HepG2 (cell line): ENCODE results near the gene ABCB10. TPM values are rescaled to one million over a fixed set of nuclear protein-coding genes. Genes with fewer than 3 reads are reported as not detected.
A peak's percentile ranks its signal among the peaks of the same experiment; 100 is the strongest.

ENCODE experiments used
- FOXK1 ChIP-seq: sonication (generic); formaldehyde crosslinking; IDR thresholded peaks from 2 replicates; pipeline ENCODE4 v1.4.0; 2020; ENCODE audit warnings: low read depth, missing genetic modification reagents, borderline replicate concordance
- NFKBIZ ChIP-seq: IDR thresholded peaks from 2 replicates; pipeline ENCODE4 v1.6.1; 2018; ENCODE audit warnings: missing genetic modification reagents, missing compliant biosample characterization
- NONO ChIP-seq, 2 experiments: fragments of 450-650 bp in 1 of 2; sonication (generic) in 1 of 2; formaldehyde crosslinking in 1 of 2; IDR thresholded peaks in 1 of 2; conservative IDR thresholded peaks in 1 of 2; 2 replicates each; pipeline versions ENCODE4 v1.6.1 to v1.8.0; 2017 to 2022; ENCODE audit warnings: mild to moderate bottlenecking in 1 of 2, missing genetic modification reagents in 1 of 2, moderate library complexity in 1 of 2
- POGZ ChIP-seq: sonication (generic); formaldehyde crosslinking; IDR thresholded peaks from 2 replicates; pipeline ENCODE4 v1.4.0; 2020; ENCODE audit warnings: mild to moderate bottlenecking, missing genetic modification reagents
- SP140L ChIP-seq: sonication (generic); formaldehyde crosslinking; IDR thresholded peaks from 2 replicates; pipeline ENCODE4 v1.4.0; 2020; ENCODE audit warnings: missing genetic modification reagents, borderline replicate concordance
- STAG1 ChIP-seq: sonication (generic); formaldehyde crosslinking; IDR thresholded peaks from 2 replicates; pipeline ENCODE4 v1.4.0; 2020; ENCODE audit warnings: missing genetic modification reagents
- TMF1 ChIP-seq: sonication (generic); formaldehyde crosslinking; IDR thresholded peaks from 2 replicates; pipeline ENCODE4 v1.8.1; 2022; ENCODE audit warnings: low read depth, missing genetic modification reagents
- ZBTB3 ChIP-seq: sonication (generic); formaldehyde crosslinking; IDR thresholded peaks from 2 replicates; pipeline ENCODE4 v1.4.0; 2020; ENCODE audit warnings: low read depth, mild to moderate bottlenecking, moderate library complexity, missing genetic modification reagents, borderline replicate concordance
- ZFX ChIP-seq: sonication (generic); formaldehyde crosslinking; IDR thresholded peaks from 2 replicates; pipeline ENCODE4 v1.4.0; 2020; ENCODE audit warnings: mild to moderate bottlenecking, low read depth, missing genetic modification reagents, moderate library complexity
- ZNF333 ChIP-seq: sonication (generic); formaldehyde crosslinking; IDR thresholded peaks from 2 replicates; pipeline ENCODE4 v1.4.0; 2020; ENCODE audit warnings: mild to moderate bottlenecking, missing genetic modification reagents, borderline replicate concordance
- ZNF879 ChIP-seq: sonication (generic); formaldehyde crosslinking; IDR thresholded peaks from 2 replicates; pipeline ENCODE4 v1.8.1; 2023; ENCODE audit warnings: missing genetic modification reagents
- polyA plus RNA-seq, 8 experiments: library from polyadenylated mRNA; depleted of rRNA in 3 of 8; stranded (reverse) in 7 of 8; unstranded in 1 of 8; fragments of >200 nt; fragmentation: Illumina TruSeq in 4 of 8; extraction: Trizol in 4 of 8; gene quantifications; 2 replicates each; pipeline versions ENCODE4 v1.2.1 to v1.2.3, GENCODE V29; 2011 to 2016; ENCODE audit warnings: low read depth in 4 of 8, missing spikeins in 1 of 8, mixed read lengths in 1 of 8; ENCODE audit not compliant: insufficient read depth in 1 of 8
- total RNA-seq, 5 experiments: library from RNA; depleted of rRNA; stranded (reverse); fragments of >200 nt; fragmentation: Illumina TruSeq; extraction: Trizol; gene quantifications; 2 replicates each; pipeline ENCODE4 v1.2.3, GENCODE V29; 2016; ENCODE audit warnings: low read depth in 1 of 5
- TF ChIP-seq, protein P1 (sequence below): sonication (generic); formaldehyde crosslinking; IDR thresholded peaks from 2 replicates; pipeline ENCODE4 v1.4.0; 2020; ENCODE audit warnings: missing genetic modification reagents
- TF ChIP-seq, protein P2 (sequence below): sonication (generic); formaldehyde crosslinking; IDR thresholded peaks from 2 replicates; pipeline ENCODE4 v1.8.1; 2023; ENCODE audit warnings: mild to moderate bottlenecking, missing genetic modification reagents, borderline replicate concordance
- TF ChIP-seq, protein P3 (sequence below): sonication (generic); formaldehyde crosslinking; IDR thresholded peaks from 2 replicates; pipeline ENCODE4 v1.8.1; 2023; ENCODE audit warnings: mild to moderate bottlenecking, inconsistent platforms, moderate library complexity, missing genetic modification reagents, borderline replicate concordance
- TF ChIP-seq, protein P4 (sequence below): sonication (generic); formaldehyde crosslinking; IDR thresholded peaks from 2 replicates; pipeline ENCODE4 v1.5.1; 2020; ENCODE audit warnings: missing genetic modification reagents, mild to moderate bottlenecking, borderline replicate concordance
- TF ChIP-seq, protein P5 (sequence below): fragments of 450-650 bp; IDR thresholded peaks from 2 replicates; pipeline ENCODE4 v1.6.1; 2016
- TF ChIP-seq, protein P6 (sequence below): sonication (generic); formaldehyde crosslinking; conservative IDR thresholded peaks from 2 replicates; pipeline ENCODE4 v1.4.0; 2020; ENCODE audit warnings: missing genetic modification reagents

The ABCB10 gene
- total and polyA plus RNA-seq, 2 of the 13 experiments (the other 11 are each of a cell fraction or from before 2014, with no cell fraction given): 11.2 to 28.9 TPM

DNA sequence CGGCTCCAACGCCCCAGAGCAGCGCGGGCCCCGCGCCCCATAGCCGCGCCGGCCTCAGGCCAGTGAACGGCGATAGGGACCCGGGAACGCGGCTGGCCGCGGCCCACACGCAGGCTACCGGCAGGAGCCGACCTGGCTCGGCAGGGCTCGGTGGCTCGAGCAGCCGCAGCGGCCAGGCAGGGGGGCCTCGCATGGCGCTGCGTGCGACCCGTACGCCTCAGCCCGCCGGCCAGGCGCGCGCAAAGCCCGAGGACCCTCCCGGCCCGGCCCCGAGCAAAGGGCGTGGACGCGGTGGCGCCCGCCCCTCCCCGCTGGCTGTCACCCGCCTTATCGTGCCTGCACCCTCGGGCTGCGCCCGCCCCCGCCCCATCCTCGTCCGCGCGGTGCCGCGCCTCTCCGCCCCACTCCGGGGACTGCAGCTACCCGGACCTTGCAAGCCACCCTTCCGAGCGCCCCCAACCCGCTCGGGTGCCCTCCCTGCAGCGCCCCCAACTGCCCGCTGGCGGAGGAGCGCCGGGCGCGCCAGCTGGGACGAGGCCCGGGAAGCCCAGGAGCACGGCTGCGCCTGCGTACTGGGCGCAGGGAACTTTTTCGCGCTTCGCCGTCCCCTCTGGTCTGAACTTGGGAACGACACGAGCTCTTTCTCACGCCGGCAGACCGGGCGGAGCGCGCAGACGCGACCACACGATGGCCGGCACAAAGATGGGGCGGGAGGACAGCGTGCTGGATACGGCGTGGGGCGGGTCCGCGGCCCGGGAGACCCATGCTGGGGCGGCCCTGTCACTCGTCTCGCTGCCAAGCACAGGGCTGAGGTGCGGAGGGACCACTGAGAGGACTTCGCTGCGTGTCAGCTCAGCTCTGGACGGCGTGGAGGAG lies at the start of gene ABCB10 (continued):
- peak; percentile 78 for TF ChIP-seq ZFX (CRISPR knock-in tag)
- TF ChIP-seq, protein P1, sequence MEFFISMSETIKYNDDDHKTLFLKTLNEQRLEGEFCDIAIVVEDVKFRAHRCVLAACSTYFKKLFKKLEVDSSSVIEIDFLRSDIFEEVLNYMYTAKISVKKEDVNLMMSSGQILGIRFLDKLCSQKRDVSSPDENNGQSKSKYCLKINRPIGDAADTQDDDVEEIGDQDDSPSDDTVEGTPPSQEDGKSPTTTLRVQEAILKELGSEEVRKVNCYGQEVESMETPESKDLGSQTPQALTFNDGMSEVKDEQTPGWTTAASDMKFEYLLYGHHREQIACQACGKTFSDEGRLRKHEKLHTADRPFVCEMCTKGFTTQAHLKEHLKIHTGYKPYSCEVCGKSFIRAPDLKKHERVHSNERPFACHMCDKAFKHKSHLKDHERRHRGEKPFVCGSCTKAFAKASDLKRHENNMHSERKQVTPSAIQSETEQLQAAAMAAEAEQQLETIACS: peak; percentile 91
- TF ChIP-seq FOXK1 (CRISPR knock-in tag): no peak
- TF ChIP-seq, protein P2, sequence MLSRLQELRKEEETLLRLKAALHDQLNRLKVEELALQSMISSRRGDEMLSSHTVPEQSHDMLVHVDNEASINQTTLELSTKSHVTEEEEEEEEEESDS: no peak
- TF ChIP-seq ZBTB3 (CRISPR knock-in tag): 0 out of 2 replicates have a peak, but pooled peaks have one; percentile 62
- no peak for TF ChIP-seq NONO (IDR thresholded peaks at IDR 0.05)
- TF ChIP-seq NONO (CRISPR knock-in tag; conservative IDR thresholded peaks at IDR 0.05): peak; percentile 99
- TF ChIP-seq, protein P3, sequence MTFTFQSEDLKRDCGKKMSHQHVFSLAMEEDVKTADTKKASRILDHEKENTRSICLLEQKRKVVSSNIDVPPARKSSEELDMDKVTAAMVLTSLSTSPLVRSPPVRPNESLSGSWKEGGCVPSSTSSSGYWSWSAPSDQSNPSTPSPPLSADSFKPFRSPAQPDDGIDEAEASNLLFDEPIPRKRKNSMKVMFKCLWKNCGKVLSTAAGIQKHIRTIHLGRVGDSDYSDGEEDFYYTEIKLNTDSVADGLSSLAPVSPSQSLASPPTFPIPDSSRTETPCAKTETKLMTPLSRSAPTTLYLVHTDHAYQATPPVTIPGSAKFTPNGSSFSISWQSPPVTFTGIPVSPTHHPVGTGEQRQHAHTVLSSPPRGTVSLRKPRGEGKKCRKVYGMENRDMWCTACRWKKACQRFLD (CRISPR knock-in tag): peak; percentile 35; the same call in 1 of the 2 replicates
- TF ChIP-seq STAG1: peak; percentile 49
- peak; percentile 34; the same call in 1 of the 2 replicates for TF ChIP-seq TMF1
- TF ChIP-seq ZNF879 (CRISPR knock-in tag): no peak
- TF ChIP-seq NFKBIZ (CRISPR knock-in tag): no peak
- TF ChIP-seq SP140L (CRISPR knock-in tag): peak; percentile 67; the same call in 1 of the 2 replicates
- TF ChIP-seq, protein P4, sequence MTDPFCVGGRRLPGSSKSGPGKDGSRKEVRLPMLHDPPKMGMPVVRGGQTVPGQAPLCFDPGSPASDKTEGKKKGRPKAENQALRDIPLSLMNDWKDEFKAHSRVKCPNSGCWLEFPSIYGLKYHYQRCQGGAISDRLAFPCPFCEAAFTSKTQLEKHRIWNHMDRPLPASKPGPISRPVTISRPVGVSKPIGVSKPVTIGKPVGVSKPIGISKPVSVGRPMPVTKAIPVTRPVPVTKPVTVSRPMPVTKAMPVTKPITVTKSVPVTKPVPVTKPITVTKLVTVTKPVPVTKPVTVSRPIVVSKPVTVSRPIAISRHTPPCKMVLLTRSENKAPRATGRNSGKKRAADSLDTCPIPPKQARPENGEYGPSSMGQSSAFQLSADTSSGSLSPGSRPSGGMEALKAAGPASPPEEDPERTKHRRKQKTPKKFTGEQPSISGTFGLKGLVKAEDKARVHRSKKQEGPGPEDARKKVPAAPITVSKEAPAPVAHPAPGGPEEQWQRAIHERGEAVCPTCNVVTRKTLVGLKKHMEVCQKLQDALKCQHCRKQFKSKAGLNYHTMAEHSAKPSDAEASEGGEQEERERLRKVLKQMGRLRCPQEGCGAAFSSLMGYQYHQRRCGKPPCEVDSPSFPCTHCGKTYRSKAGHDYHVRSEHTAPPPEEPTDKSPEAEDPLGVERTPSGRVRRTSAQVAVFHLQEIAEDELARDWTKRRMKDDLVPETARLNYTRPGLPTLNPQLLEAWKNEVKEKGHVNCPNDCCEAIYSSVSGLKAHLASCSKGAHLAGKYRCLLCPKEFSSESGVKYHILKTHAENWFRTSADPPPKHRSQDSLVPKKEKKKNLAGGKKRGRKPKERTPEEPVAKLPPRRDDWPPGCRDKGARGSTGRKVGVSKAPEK (CRISPR knock-in tag): no peak
- TF ChIP-seq, protein P5, sequence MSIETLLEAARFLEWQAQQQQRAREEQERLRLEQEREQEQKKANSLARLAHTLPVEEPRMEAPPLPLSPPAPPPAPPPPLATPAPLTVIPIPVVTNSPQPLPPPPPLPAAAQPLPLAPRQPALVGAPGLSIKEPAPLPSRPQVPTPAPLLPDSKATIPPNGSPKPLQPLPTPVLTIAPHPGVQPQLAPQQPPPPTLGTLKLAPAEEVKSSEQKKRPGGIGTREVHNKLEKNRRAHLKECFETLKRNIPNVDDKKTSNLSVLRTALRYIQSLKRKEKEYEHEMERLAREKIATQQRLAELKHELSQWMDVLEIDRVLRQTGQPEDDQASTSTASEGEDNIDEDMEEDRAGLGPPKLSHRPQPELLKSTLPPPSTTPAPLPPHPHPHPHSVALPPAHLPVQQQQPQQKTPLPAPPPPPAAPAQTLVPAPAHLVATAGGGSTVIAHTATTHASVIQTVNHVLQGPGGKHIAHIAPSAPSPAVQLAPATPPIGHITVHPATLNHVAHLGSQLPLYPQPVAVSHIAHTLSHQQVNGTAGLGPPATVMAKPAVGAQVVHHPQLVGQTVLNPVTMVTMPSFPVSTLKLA: peak; percentile 88
- TF ChIP-seq, protein P6, sequence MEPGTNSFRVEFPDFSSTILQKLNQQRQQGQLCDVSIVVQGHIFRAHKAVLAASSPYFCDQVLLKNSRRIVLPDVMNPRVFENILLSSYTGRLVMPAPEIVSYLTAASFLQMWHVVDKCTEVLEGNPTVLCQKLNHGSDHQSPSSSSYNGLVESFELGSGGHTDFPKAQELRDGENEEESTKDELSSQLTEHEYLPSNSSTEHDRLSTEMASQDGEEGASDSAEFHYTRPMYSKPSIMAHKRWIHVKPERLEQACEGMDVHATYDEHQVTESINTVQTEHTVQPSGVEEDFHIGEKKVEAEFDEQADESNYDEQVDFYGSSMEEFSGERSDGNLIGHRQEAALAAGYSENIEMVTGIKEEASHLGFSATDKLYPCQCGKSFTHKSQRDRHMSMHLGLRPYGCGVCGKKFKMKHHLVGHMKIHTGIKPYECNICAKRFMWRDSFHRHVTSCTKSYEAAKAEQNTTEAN (CRISPR knock-in tag): peak; percentile 76; the same call in 1 of the 2 replicates
- TF ChIP-seq ZNF333 (CRISPR knock-in tag): peak; percentile 40; the same call in 1 of the 2 replicates
- TF ChIP-seq POGZ: peak; percentile 84
